Neutrophil (primary cell): ENCODE measurements around the gene TDRD7.
"Not testable (repeated sequence)": the region's sequence is repeated elsewhere in the genome, so short reads cannot be mapped to it uniquely, and the experiment has no call there.

ENCODE experiments used
- H3K27ac ChIP-seq: fragments of 200-600 bp; sonication (generic); 2 replicates; pipeline ENCODE4 v1.5.1; 2016; ENCODE audit warnings: mild to moderate bottlenecking, moderate library complexity
- H3K27me3 ChIP-seq: fragments of 200-600 bp; sonication (generic); 2 replicates; pipeline ENCODE4 v1.6.0; 2016; ENCODE audit warnings: mild to moderate bottlenecking
- H3K36me3 ChIP-seq: fragments of 200-600 bp; sonication (generic); 2 replicates; pipeline ENCODE4 v1.5.1; 2017
- H3K4me1 ChIP-seq, 2 experiments: fragments of 200-600 bp in 1 of 2; sonication (generic) in 1 of 2; 1 replicate in 1 of 2; 2 replicates in 1 of 2; pipeline versions ENCODE4 v1.5.1 to v1.6.1; 2013 to 2016; ENCODE audit warnings: low read depth in 1 of 2, low read length in 1 of 2, mild to moderate bottlenecking in 1 of 2, moderate library complexity in 1 of 2; ENCODE audit not compliant: control insufficient read depth in 1 of 2, insufficient read depth in 1 of 2
- H3K4me3 ChIP-seq, 2 experiments: fragments of 200-600 bp in 1 of 2; sonication (generic) in 1 of 2; 1 replicate in 1 of 2; 2 replicates in 1 of 2; pipeline ENCODE4 v1.5.1; 2013 to 2016; ENCODE audit warnings: low read depth in 1 of 2, low read length in 1 of 2, mild to moderate bottlenecking in 1 of 2, moderate library complexity in 1 of 2
- H3K9me3 ChIP-seq: fragments of 200-600 bp; sonication (generic); 2 replicates; pipeline ENCODE4 v1.5.1; 2016
- CTCF ChIP-seq: fragments of 200-600 bp; sonication (generic); IDR thresholded peaks from 2 replicates; pipeline ENCODE4 v1.5.1; 2016; ENCODE audit warnings: antibody characterized with exemption

TDRD7 gene

GRCh38 chr9:97491216-97491999, 79.5 kb downstream of the TDRD7 start:
- Histone ChIP-seq H3K27ac (no peak overlapping the region), H3K36me3 (peaks cover 54% of the 10 kb centered on the region)

GRCh38 chr9:97497558-97498375, 85.9 kb downstream of the TDRD7 start:
- not testable (repeated sequence) for H3K9me3 ChIP-seq, H3K27ac ChIP-seq, H3K4me3 ChIP-seq
- H3K4me1 ChIP-seq = peaks cover 9 to 15% of the 10 kb centered on the region in 2 experiments
- peaks cover 44% of the 10 kb centered on the region for H3K27me3 ChIP-seq
- H3K36me3 ChIP-seq = peaks cover 21% of the 10 kb centered on the region

More at GRCh38 chr9:97491216-97491999, 79.5 kb downstream of the TDRD7 start:
- Histone ChIP-seq H3K4me3 (no peak overlapping the region), H3K27me3 (no peaks in the 10 kb centered on the region), H3K9me3 (no peaks in the 10 kb centered on the region), H3K4me1 (no peaks in the 10 kb centered on the region)
- no peak for TF ChIP-seq CTCF

GRCh38 chr9:97498846-97499245, 87.0 kb downstream of the TDRD7 start:
- peaks cover 18% of the 10 kb centered on the region for H3K36me3 ChIP-seq
- H3K27me3 ChIP-seq = peaks cover 55% of the 10 kb centered on the region
- H3K4me1 ChIP-seq = peaks cover 11 to 17% of the 10 kb centered on the region in 2 experiments
- H3K4me3 ChIP-seq, H3K9me3 ChIP-seq, H3K27ac ChIP-seq: not testable (repeated sequence)

GRCh38 chr9:97500263-97500662, 88.4 kb downstream of the TDRD7 start:
- H3K4me1 ChIP-seq = peaks cover 11 to 17% of the 10 kb centered on the region in 2 experiments
- TF ChIP-seq CTCF = no peak
- H3K27ac ChIP-seq = no peak overlapping the region
- H3K4me3 ChIP-seq = no peak overlapping the region
- H3K36me3 ChIP-seq = peaks cover 18% of the 10 kb centered on the region
- H3K27me3 ChIP-seq = peaks cover 69% of the 10 kb centered on the region
- no peaks in the 10 kb centered on the region for H3K9me3 ChIP-seq

- H3K27ac ChIP-seq = no peak overlapping the region
- H3K4me3 ChIP-seq = peak overlapping the region in 1 of 2 experiments; percentile 32
- no peaks in the 10 kb centered on the region for H3K9me3 ChIP-seq
- H3K4me1 ChIP-seq = peaks cover 11 to 17% of the 10 kb centered on the region in 2 experiments
- TF ChIP-seq CTCF = no peak
- H3K36me3 ChIP-seq = peaks cover 14% of the 10 kb centered on the region
- H3K27me3 ChIP-seq = peaks cover 74% of the 10 kb centered on the region
These were observed 88.9 kb downstream of the TDRD7 start for GRCh38 chr9:97500765-97501176.

GRCh38 chr9:97501177-97501971, 89.5 kb downstream of the TDRD7 start, which contains the start of gene TMOD1:
TSS of gene TMOD1 (plus strand) at chr9:97501666. CDS start at chr9:97524189, 22,523 bp downstream.
- Histone ChIP-seq H3K4me3 (peak within 1 kb of the TSS; percentile 32 to 65), H3K27ac (no peak within 1 kb of the TSS), H3K4me1 (peaks cover 11 to 17% of the 10 kb centered on the region in 2 experiments), H3K27me3 (peaks cover 80% of the 10 kb centered on the region), H3K36me3 (peaks cover 8% of the 10 kb centered on the region), H3K9me3 (no peaks in the 10 kb centered on the region)
- no peak for TF ChIP-seq CTCF
